ENCODE results near the gene RIN2.

Gene RIN2

DNA sequence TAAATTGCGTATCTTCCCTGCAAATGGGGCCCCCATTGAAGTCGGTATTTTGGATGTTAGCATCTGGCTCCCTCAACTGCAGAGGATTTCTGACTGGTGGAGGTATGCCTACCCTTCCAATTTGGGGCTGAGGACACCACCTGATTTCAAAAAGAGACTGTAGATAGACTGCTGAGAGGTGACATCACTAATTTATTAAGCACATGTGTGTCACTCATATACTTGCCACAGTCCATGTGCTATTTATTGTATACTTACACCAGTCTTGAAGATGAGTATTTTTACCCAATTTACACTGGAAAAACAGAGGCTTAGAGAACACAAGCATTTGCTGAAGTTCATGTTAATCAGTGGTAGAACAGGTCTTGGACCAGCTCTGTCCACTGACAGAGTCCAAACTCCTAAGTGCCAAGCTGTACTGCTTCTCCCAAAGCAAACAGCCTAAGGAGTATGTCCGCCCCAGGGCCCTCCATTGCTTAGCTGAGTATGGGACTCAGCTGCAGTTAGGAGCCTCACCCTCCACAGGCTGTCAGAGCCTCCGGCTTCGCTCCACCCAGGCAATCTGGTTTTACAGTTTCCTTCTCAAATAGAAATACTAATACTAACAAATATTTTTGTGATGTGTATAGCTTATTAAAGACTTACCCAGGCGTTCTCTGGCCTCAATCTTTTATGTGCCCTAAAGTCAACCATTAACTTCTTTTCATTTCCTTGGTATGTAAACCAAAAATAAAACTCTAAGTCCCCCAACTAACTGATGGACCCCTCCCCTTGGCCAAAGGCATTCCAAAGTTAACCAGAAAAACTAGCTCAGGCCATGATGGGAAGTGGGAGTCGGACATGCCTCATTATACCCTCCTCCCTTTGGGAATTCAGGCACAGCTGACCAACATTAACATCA is 17.5 kb downstream of the RIN2 start:
- H3K27me3 ChIP-seq (ENCODE audit: insufficient read depth, low read length, poor library complexity, severe bottlenecking), result no peaks in the 10 kb centered on the region

DNA sequence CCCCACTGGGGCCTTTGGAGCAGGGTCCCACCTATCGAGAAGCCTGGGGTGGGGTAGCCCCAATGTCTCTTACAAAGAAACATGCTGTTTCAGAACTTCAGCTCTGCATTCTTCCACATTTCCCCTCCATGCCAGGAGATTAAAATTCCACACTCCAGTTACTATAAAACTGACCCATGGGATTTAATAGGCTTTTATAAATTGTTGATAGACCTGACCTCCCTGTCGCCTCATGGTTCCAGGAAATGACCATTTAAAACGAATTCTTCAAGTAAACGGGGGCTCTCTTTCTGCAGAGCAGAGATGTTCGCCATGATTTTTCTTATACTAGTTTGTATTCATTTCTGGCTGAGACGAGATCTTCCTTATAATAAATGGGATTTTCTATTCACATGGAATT is 19.3 kb downstream of the RIN2 start:
- TF ChIP-seq, protein P1, sequence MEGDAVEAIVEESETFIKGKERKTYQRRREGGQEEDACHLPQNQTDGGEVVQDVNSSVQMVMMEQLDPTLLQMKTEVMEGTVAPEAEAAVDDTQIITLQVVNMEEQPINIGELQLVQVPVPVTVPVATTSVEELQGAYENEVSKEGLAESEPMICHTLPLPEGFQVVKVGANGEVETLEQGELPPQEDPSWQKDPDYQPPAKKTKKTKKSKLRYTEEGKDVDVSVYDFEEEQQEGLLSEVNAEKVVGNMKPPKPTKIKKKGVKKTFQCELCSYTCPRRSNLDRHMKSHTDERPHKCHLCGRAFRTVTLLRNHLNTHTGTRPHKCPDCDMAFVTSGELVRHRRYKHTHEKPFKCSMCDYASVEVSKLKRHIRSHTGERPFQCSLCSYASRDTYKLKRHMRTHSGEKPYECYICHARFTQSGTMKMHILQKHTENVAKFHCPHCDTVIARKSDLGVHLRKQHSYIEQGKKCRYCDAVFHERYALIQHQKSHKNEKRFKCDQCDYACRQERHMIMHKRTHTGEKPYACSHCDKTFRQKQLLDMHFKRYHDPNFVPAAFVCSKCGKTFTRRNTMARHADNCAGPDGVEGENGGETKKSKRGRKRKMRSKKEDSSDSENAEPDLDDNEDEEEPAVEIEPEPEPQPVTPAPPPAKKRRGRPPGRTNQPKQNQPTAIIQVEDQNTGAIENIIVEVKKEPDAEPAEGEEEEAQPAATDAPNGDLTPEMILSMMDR (conservative IDR thresholded peaks at IDR 0.05; ENCODE audit: low read length), result no peak
- no peak for TF ChIP-seq EZH2phosphoT487 (IDR thresholded peaks at IDR 0.05; ENCODE audit: borderline replicate concordance)
- Histone ChIP-seq H3F3A (ENCODE audit: low read depth) (no peaks in the 10 kb centered on the region), H2AFZ (ENCODE audit: low read length) (no peak overlapping the region), H3K9me2 (replicated peaks; ENCODE audit: low read depth, low read length) (no peaks in the 10 kb centered on the region), H3K9me3 (ENCODE audit: insufficient read depth, low read depth, low read length) (no peaks in the 10 kb centered on the region), H3K4me3 (ENCODE audit: low read length, poor library complexity, severe bottlenecking) (no peak overlapping the region), H3K4me1 (ENCODE audit: insufficient read depth, low read length, poor library complexity, severe bottlenecking) (peaks cover 19% of the 10 kb centered on the region), H3K27me3 (ENCODE audit: insufficient read depth, low read length, poor library complexity, severe bottlenecking) (no peaks in the 10 kb centered on the region), H3K79me2 (ENCODE audit: insufficient read depth, low read length) (no peaks in the 10 kb centered on the region), H3K4me2 (ENCODE audit: low read depth, low read length, poor library complexity, severe bottlenecking) (no peak overlapping the region), H3K36me3 (ENCODE audit: insufficient read depth, low read length) (no peaks in the 10 kb centered on the region), H4K20me1 (ENCODE audit: insufficient read depth, low read length, poor library complexity, severe bottlenecking) (no peaks in the 10 kb centered on the region), H3K9ac (ENCODE audit: low read depth, low read length, poor library complexity, severe bottlenecking) (no peak overlapping the region)

More for the DNA sequence above, 17.5 kb downstream of the RIN2 start:
- no peak overlapping the region for H3K4me2 ChIP-seq (ENCODE audit: low read depth, low read length, poor library complexity, severe bottlenecking)
- no peaks in the 10 kb centered on the region for H3K9me2 ChIP-seq (replicated peaks; ENCODE audit: low read depth, low read length)
- no peak overlapping the region for H3K4me3 ChIP-seq (ENCODE audit: low read length, poor library complexity, severe bottlenecking)
- no peaks in the 10 kb centered on the region for H3K9me3 ChIP-seq (ENCODE audit: insufficient read depth, low read depth, low read length)
- no peak overlapping the region for H2AFZ ChIP-seq (ENCODE audit: low read length)
- no peak overlapping the region for H3K9ac ChIP-seq (ENCODE audit: low read depth, low read length, poor library complexity, severe bottlenecking)
- no peaks in the 10 kb centered on the region for H3F3A ChIP-seq (ENCODE audit: low read depth)
- no peaks in the 10 kb centered on the region for H3K36me3 ChIP-seq (ENCODE audit: insufficient read depth, low read length)
- H3K79me2 ChIP-seq (ENCODE audit: insufficient read depth, low read length), result no peaks in the 10 kb centered on the region
- peaks cover 13% of the 10 kb centered on the region for H3K4me1 ChIP-seq (ENCODE audit: insufficient read depth, low read length, poor library complexity, severe bottlenecking)
- no peaks in the 10 kb centered on the region for H4K20me1 ChIP-seq (ENCODE audit: insufficient read depth, low read length, poor library complexity, severe bottlenecking)
- TF ChIP-seq EZH2phosphoT487 (IDR thresholded peaks at IDR 0.05; ENCODE audit: borderline replicate concordance), result no peak
- TF ChIP-seq, protein P1 (conservative IDR thresholded peaks at IDR 0.05; ENCODE audit: low read length), result no peak

DNA sequence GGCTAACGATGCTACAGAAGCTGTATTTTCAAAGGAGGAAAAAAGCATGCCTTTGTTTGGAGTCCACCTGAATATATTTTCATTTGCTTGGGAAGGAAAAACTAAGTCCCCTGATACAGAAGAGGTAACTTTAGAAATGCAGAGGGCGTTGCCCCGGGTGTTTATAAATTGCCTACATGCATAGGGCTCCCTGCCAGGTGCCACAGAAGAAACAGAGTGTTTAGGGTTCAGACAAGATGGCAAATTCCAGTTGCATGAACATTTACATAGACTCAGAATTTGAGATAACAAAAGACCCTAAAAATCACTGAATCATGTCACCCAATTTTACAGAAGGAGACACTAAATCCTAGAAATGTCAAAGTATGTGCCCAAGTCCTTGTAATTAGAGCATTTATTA is 19.9 kb downstream of the RIN2 start:
- Histone ChIP-seq H3K79me2 (ENCODE audit: insufficient read depth, low read length) (no peaks in the 10 kb centered on the region), H2AFZ (ENCODE audit: low read length) (no peak overlapping the region), H3K9me3 (ENCODE audit: insufficient read depth, low read depth, low read length) (no peaks in the 10 kb centered on the region), H3K27me3 (ENCODE audit: insufficient read depth, low read length, poor library complexity, severe bottlenecking) (no peaks in the 10 kb centered on the region), H3K9ac (ENCODE audit: low read depth, low read length, poor library complexity, severe bottlenecking) (no peak overlapping the region), H4K20me1 (ENCODE audit: insufficient read depth, low read length, poor library complexity, severe bottlenecking) (no peaks in the 10 kb centered on the region), H3F3A (ENCODE audit: low read depth) (no peaks in the 10 kb centered on the region), H3K9me2 (replicated peaks; ENCODE audit: low read depth, low read length) (no peaks in the 10 kb centered on the region), H3K36me3 (ENCODE audit: insufficient read depth, low read length) (no peaks in the 10 kb centered on the region), H3K4me3 (ENCODE audit: low read length, poor library complexity, severe bottlenecking) (no peak overlapping the region), H3K4me2 (ENCODE audit: low read depth, low read length, poor library complexity, severe bottlenecking) (no peak overlapping the region), H3K4me1 (ENCODE audit: insufficient read depth, low read length, poor library complexity, severe bottlenecking) (peaks cover 19% of the 10 kb centered on the region)
- TF ChIP-seq, protein P1 (conservative IDR thresholded peaks at IDR 0.05; ENCODE audit: low read length), result no peak
